ENCODE data around the gene PRPF19.

PRPF19 gene

GRCh38 chr11:60902625-60903024 lies 3.8 kb downstream of the PRPF19 start:
- DNase-seq: peak in 1 of 2 experiments; percentile 9

GRCh38 chr11:60900673-60901404 lies 5.5 kb downstream of the PRPF19 start:
- peak in 1 of 2 experiments; percentile 14 for DNase-seq

GRCh38 chr11:60899977-60900376 lies 6.4 kb downstream of the PRPF19 start:
- no peak for DNase-seq

- peak in 1 of 2 experiments; percentile 36 for DNase-seq
These were observed 7.1 kb downstream of the PRPF19 start for GRCh38 chr11:60899046-60899936.

GRCh38 chr11:60897496-60897895 lies 8.9 kb downstream of the PRPF19 start:
- no peak for DNase-seq

GRCh38 chr11:60895687-60896086 lies 10.7 kb downstream of the PRPF19 start:
- DNase-seq: no peak

- DNase-seq: peak; percentile 7 to 14
These were observed 15.2 kb downstream of the PRPF19 start for GRCh38 chr11:60891103-60891741.

- DNase-seq: peak; percentile 3 to 11
These were observed 15.7 kb downstream of the PRPF19 start for GRCh38 chr11:60890696-60891095.

- peak in 1 of 2 experiments; percentile 18 for DNase-seq
These were observed 16.5 kb downstream of the PRPF19 start for GRCh38 chr11:60889869-60890311.

GRCh38 chr11:60887556-60887955 lies 18.8 kb downstream of the PRPF19 start:
- peak; percentile 31 to 55 for DNase-seq

- DNase-seq: no peak
These were observed 25.6 kb downstream of the PRPF19 start for GRCh38 chr11:60880643-60881282.

GRCh38 chr11:60879971-60880588 lies 26.3 kb downstream of the PRPF19 start:
- peak; percentile 2 to 4 for DNase-seq

- no peak for DNase-seq
These were observed 27.3 kb downstream of the PRPF19 start for GRCh38 chr11:60879104-60879503.

GRCh38 chr11:60878245-60879101 lies 27.9 kb downstream of the PRPF19 start:
- DNase-seq: no peak

GRCh38 chr11:60876168-60876485 lies 30.3 kb downstream of the PRPF19 start:
- DNase-seq: peak in 1 of 2 experiments; percentile 13

- DNase-seq: peak in 1 of 2 experiments; percentile 7
These were observed 30.8 kb downstream of the PRPF19 start for GRCh38 chr11:60875366-60876167.

- peak in 1 of 2 experiments; percentile 11 for DNase-seq
These were observed 31.7 kb downstream of the PRPF19 start for GRCh38 chr11:60874421-60875365.

- peak in 1 of 2 experiments; percentile 13 for DNase-seq
These were observed 32.9 kb downstream of the PRPF19 start for GRCh38 chr11:60873533-60873932.

GRCh38 chr11:60872961-60873524 lies 33.3 kb downstream of the PRPF19 start:
- peak in 1 of 2 experiments; percentile 22 for DNase-seq

Data from activated T-cell treated with anti-CD3 and anti-CD28 coated beads, Interleukin-2, amount 50 U/mL, for 48 hours (primary cell).